ENCODE measurements around the gene RNF20.
"Not testable (repeated sequence)": the region's sequence is repeated elsewhere in the genome, so short reads cannot be mapped to it uniquely, and the experiment has no call there.

The RNF20 gene

GRCh38 chr9:101540069-101540468 lies 6.4 kb downstream of the RNF20 start:
- no peak for DNase-seq

GRCh38 chr9:101543098-101543735 lies 9.6 kb downstream of the RNF20 start:
- no peak for DNase-seq

GRCh38 chr9:101549472-101550098 lies 15.9 kb downstream of the RNF20 start:
- DNase-seq, result not testable (repeated sequence)

GRCh38 chr9:101561740-101562139 lies 28.1 kb downstream of the RNF20 start:
- DNase-seq, result no peak

DNA sequence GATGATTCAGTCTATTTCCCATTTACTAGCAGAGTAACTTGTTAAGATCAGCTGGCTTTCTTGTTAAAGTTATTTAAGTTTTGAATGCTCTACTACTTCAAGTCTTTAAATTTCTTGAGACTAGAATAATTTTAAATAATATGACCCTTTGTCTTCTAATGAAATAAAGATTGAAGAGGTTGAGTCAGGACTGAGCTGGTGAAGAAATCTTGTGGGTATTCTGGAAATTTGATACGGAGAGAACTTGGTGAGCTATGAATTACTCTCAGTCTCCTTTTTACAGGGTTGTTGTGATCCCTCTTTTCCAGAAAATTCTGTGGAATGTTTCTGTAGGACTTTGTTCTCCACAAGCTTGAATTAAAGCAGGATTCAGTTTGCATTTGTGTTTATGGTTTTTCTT lies 29.3 kb downstream of the RNF20 start:
- DNase-seq, result no peak

GRCh38 chr9:101564252-101564651 lies 30.6 kb downstream of the RNF20 start:
- DNase-seq, result no peak

- DNase-seq, result no peak
Observed at GRCh38 chr9:101566904-101567724, 33.5 kb downstream of the RNF20 start.

- no peak for DNase-seq
Observed at GRCh38 chr9:101567725-101568350, 34.2 kb downstream of the RNF20 start.

- DNase-seq, result no peak
Observed at GRCh38 chr9:101569741-101570501, 36.3 kb downstream of the RNF20 start.

DNA sequence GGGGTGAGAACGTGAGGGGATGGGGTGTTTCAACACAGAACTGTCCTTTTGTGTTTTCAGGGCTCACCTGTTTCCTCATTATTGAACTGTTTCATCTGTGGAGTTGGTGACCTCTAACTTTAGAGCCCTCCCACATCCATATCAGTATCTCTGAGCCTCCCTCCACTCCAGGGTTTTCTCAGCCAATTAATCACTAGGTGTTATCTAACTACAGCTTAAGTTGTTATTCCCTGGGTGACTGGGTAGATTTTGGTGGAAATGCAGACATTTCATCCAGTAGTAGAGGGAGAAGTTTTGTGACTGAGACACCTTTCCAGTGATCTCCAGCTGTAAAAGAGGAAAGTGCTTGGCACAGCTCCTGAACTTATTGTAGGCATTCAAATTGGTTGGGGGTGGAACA lies 37.5 kb downstream of the RNF20 start:
- DNase-seq, result no peak

- DNase-seq, result no peak
Observed at GRCh38 chr9:101572316-101572715, 38.7 kb downstream of the RNF20 start.

- DNase-seq, result no peak
Observed at GRCh38 chr9:101574731-101575333, 41.2 kb downstream of the RNF20 start.

- no peak for DNase-seq
Observed at GRCh38 chr9:101578378-101578777, 44.7 kb downstream of the RNF20 start.

- DNase-seq, result no peak
Observed at GRCh38 chr9:101579711-101580545, 46.3 kb downstream of the RNF20 start.

DNA sequence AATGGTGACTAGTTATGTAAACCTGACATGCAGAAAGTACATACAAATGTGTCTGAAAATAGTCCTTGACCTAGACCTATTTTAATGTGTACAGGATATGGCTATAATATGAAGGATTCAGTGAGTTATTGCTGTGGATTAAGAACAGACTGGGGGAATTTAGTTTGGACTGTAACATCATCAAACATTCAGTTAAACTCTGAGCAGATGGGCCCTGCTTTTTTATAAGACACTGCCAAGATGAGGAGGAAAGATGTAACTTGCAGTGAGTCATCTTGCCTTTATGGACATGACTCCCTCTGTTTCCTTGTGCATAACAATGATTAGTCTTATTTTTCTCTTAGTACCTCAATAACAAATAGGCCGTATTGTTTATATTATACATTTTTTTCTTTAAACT lies 48.9 kb downstream of the RNF20 start:
- DNase-seq, result no peak

DNA sequence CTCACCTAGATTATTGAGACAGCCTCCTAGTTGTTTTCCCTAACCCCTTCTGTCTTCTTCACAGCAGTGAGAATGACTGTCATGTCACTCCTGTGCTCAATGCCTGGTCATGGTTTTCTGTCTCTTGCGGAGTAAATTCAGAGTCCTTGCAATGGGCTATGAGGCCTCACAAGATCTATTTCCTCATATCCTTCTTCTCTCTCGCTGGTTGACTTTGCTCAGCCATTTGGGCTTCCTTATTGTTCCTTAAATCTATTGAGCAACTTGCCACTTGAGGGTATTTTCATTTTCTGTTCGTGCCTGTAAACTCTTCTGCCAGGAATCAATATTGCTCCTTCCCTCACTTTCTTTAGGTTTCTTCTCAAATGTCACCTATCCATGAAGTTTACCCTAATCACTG lies 52.1 kb downstream of the RNF20 start:
- DNase-seq, result no peak

GRCh38 chr9:101586651-101587050 lies 53.0 kb downstream of the RNF20 start:
- no peak for DNase-seq

- DNase-seq, result no peak
Observed at GRCh38 chr9:101587332-101588043, 53.8 kb downstream of the RNF20 start.

DNA sequence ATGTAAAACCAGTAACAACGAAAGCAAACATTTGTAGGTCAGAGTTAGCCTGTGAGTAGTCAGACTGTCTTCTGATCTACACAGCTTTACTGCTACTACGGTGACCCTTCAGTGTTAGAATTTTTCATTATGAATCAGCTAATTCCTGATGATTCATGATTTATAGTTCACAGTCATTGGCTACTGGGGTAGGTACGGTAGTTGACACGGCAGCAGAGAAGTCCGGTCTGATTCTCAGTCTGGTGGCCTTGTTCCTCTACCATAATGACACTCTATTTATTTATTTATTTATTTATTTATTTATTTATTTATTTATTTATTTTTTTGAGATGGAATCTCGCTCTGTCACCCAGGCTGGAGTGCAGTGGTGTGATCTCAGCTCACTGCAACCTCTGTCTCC lies 56.4 kb downstream of the RNF20 start:
- DNase-seq, result not testable (repeated sequence)

DNA sequence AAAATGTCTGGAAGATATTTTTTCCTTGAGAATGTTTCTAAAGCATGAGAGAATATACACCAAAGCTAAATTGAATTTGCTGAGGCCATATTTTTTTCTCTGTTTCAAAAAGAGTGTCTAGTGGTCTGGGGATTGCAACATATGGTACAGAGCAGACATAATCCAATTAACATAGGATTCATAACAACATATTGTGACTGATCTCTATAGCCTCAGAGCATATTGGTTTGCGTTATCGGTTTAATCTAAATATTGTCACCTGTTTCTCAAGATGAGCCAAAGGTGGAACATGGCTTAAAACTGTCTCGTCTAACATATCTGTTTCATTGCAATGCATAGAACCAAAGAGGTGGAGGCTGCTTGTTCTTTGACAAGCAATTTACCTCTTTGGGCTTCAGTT lies 57.2 kb downstream of the RNF20 start:
- DNase-seq, result no peak

Measured in activated CD8-positive, alpha-beta memory T cell treated with anti-CD3 and anti-CD28 coated beads for 24 hours (primary cell).